Measurements from ENCODE around the gene MRPS21. TPM values are rescaled to one million over a fixed set of nuclear protein-coding genes. Genes with fewer than 3 reads are reported as not detected.

Gene MRPS21
- 28.0 and 29.0 TPM in 2 replicates for total RNA-seq

DNA sequence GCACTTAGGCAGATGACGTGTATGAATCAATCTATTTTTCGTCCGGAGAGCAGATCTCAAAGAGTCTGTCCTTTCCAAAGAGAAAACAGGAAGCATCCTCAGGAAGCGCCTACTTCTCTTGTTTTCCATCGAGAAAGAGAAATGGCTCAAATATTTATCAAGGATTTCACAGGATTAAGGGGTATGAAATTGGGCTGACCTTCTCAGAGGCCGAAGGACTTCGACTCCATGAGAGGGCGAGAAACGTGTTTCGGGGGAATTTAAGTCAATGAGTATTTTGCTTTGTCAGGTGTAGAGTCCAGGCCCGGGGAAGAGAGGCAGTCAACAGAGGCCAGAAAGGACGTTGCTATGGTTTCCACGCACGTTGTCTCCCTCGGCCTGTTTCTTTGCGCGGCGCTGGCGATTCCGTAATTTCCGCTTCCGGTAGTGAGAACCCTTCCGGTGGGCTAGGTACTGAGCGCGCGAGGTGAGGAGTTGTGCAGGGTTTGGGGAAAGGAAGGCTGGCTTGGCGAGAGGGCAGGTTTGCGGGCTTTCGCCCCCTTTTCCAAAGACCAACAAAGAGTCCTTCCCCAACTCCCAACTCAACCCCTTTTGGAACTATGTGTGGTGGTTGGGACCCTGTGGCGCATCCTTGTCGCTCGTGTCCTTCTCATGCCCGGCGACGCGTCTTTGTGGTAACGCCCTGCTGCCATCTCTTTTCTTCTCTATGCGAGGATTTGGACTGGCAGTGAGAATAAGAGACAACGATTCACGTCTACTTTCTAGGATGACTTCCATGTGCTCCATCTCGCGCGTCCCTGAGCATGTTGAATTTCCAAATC, at the start of gene MRPS21:
Gene MRPS21 (plus strand): TSS at position 429 of the 821 bp plus-strand sequence. CDS start 506 bp downstream, outside the sequence.
- Histone ChIP-seq H3K27me3 (ENCODE audit: insufficient read depth, low read length) (no peaks in the 10 kb centered on the region), H3K4me1 (ENCODE audit: insufficient read depth, low read length) (peaks cover 12% of the 10 kb centered on the region), H3K79me2 (ENCODE audit: insufficient read depth, low read length) (peaks cover 38% of the 10 kb centered on the region), H2AFZ (ENCODE audit: low read length) (peak within 1 kb of the TSS; percentile 97), H3K4me3 (ENCODE audit: insufficient read depth, low read length) (peak within 1 kb of the TSS; percentile 93), H3K4me2 (ENCODE audit: insufficient read depth, low read length) (peak within 1 kb of the TSS; percentile 85), H3K9me3 (ENCODE audit: low read depth, low read length) (no peaks in the 10 kb centered on the region), H4K20me1 (ENCODE audit: insufficient read depth, low read length) (no peaks in the 10 kb centered on the region), H3K27ac (ENCODE audit: low read depth, low read length) (peak within 1 kb of the TSS; percentile 97), H3K36me3 (ENCODE audit: insufficient read depth, low read length) (peaks cover 28% of the 10 kb centered on the region)
- DNase-seq (ENCODE audit: insufficient read length, low spot score, missing footprints): peak; percentile 88
- TF ChIP-seq, protein P1, sequence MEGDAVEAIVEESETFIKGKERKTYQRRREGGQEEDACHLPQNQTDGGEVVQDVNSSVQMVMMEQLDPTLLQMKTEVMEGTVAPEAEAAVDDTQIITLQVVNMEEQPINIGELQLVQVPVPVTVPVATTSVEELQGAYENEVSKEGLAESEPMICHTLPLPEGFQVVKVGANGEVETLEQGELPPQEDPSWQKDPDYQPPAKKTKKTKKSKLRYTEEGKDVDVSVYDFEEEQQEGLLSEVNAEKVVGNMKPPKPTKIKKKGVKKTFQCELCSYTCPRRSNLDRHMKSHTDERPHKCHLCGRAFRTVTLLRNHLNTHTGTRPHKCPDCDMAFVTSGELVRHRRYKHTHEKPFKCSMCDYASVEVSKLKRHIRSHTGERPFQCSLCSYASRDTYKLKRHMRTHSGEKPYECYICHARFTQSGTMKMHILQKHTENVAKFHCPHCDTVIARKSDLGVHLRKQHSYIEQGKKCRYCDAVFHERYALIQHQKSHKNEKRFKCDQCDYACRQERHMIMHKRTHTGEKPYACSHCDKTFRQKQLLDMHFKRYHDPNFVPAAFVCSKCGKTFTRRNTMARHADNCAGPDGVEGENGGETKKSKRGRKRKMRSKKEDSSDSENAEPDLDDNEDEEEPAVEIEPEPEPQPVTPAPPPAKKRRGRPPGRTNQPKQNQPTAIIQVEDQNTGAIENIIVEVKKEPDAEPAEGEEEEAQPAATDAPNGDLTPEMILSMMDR (IDR thresholded peaks at IDR 0.05; ENCODE audit: extremely low read depth, low read depth, low read length): no peak

DNA sequence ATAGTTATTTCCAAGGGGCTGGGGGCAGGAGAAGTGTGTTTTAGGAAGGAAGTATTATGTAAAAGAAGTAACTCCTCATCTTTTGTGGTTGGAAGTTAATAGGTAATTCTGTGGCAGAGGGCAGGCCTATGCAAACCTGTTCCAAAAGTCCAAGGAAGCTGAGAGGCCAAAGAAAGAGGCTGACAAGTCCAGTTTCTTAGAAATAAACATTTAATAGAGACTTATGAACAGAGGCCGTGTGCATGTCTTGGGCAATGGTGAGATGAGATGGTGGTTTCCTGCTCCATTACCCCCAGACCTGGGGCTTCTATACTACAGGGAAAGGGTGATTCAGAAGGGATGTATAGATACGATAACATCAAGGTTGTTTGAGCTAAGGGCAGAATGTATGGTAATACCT, 43.7 kb upstream of the MRPS21 start:
- H3K27me3 ChIP-seq (ENCODE audit: insufficient read depth, low read length): no peaks in the 10 kb centered on the region
- TF ChIP-seq, protein P1 (IDR thresholded peaks at IDR 0.05; ENCODE audit: extremely low read depth, low read depth, low read length): no peak

DNA sequence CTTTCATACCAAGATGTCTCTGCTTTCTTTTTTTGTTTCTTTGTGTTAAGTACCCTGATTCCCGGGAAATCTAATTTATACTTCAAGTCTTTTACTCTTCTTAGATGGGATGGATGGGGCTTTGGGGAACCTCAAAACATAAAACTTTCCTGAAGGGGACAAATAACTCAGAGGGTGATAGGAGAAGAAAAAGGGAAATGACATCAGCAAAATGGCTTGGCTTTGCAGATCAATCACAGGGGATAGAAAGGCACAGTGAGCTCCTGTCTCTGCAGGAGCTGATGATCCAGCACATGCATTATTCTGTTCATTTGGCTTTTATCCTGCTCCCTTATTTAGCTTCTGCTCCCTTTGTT, 37.5 kb upstream of the MRPS21 start:
- TF ChIP-seq, protein P1 (IDR thresholded peaks at IDR 0.05; ENCODE audit: extremely low read depth, low read depth, low read length): no peak

More for the DNA sequence above, 43.7 kb upstream of the MRPS21 start:
- no peaks in the 10 kb centered on the region for H3K36me3 ChIP-seq (ENCODE audit: insufficient read depth, low read length)
- no peak overlapping the region for H3K4me3 ChIP-seq (ENCODE audit: insufficient read depth, low read length)
- H3K27ac ChIP-seq (ENCODE audit: low read depth, low read length): no peak overlapping the region
- DNase-seq (ENCODE audit: insufficient read length, low spot score, missing footprints): peak; percentile 14
- no peak overlapping the region for H2AFZ ChIP-seq (ENCODE audit: low read length)
- H3K79me2 ChIP-seq (ENCODE audit: insufficient read depth, low read length): no peaks in the 10 kb centered on the region
- no peaks in the 10 kb centered on the region for H3K9me3 ChIP-seq (ENCODE audit: low read depth, low read length)
- H3K4me1 ChIP-seq (ENCODE audit: insufficient read depth, low read length): no peaks in the 10 kb centered on the region
- no peaks in the 10 kb centered on the region for H4K20me1 ChIP-seq (ENCODE audit: insufficient read depth, low read length)
- H3K4me2 ChIP-seq (ENCODE audit: insufficient read depth, low read length): no peak overlapping the region

DNA sequence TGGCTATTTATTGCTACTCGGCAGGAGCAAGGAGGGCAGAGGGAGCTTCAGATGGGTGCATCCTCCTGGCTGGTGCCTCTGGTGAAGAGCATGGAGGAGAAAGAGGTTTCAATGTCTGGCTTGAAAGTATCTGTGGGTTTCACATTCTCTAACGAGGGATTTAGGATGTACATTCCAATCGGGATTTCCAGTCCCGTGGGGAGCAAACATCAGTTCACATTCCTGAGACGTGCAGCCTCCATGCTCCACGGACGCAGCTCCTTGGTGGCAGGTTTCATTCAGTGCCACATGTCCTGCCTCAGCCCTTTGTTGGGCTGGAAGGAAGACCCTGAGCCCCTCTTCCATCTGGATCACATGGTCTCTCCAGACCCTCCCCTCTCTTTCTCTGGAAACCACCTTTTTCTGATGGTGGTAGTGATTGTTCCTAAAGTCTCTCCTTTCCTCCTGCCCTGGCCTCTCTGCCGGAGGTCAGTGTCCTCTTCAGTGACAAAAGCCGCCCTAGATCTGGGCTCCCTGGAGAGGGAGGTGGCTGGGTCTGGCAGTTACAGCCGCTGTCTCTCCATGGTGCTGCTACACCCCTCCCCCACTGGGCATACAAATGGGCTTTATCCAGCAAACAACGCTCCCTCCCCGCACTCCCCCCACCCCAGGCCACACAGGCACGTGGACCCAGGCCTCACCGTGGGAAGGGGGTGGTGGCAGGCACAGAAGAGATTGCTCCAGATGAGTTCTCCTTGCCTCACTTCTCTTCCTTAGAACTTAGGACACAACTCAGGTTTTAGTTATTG, 36.9 kb upstream of the MRPS21 start:
- Histone ChIP-seq H3K4me3 (ENCODE audit: insufficient read depth, low read length) (peak overlapping the region; percentile 40), H3K79me2 (ENCODE audit: insufficient read depth, low read length) (no peaks in the 10 kb centered on the region), H3K27me3 (ENCODE audit: insufficient read depth, low read length) (peaks cover 30% of the 10 kb centered on the region), H3K4me2 (ENCODE audit: insufficient read depth, low read length) (peak overlapping the region; percentile 79), H4K20me1 (ENCODE audit: insufficient read depth, low read length) (no peaks in the 10 kb centered on the region), H3K27ac (ENCODE audit: low read depth, low read length) (no peak overlapping the region), H3K36me3 (ENCODE audit: insufficient read depth, low read length) (no peaks in the 10 kb centered on the region), H2AFZ (ENCODE audit: low read length) (peak overlapping the region; percentile 77), H3K4me1 (ENCODE audit: insufficient read depth, low read length) (peaks cover 17% of the 10 kb centered on the region), H3K9me3 (ENCODE audit: low read depth, low read length) (no peaks in the 10 kb centered on the region)
- TF ChIP-seq, protein P1 (IDR thresholded peaks at IDR 0.05; ENCODE audit: extremely low read depth, low read depth, low read length): no peak
- peak; percentile 69 for DNase-seq (ENCODE audit: insufficient read length, low spot score, missing footprints)

More for the DNA sequence above, 37.5 kb upstream of the MRPS21 start:
- Histone ChIP-seq H3K27me3 (ENCODE audit: insufficient read depth, low read length) (peaks cover 30% of the 10 kb centered on the region), H4K20me1 (ENCODE audit: insufficient read depth, low read length) (no peaks in the 10 kb centered on the region), H3K4me2 (ENCODE audit: insufficient read depth, low read length) (peak overlapping the region; percentile 79), H3K36me3 (ENCODE audit: insufficient read depth, low read length) (no peaks in the 10 kb centered on the region), H3K9me3 (ENCODE audit: low read depth, low read length) (no peaks in the 10 kb centered on the region), H3K79me2 (ENCODE audit: insufficient read depth, low read length) (no peaks in the 10 kb centered on the region), H2AFZ (ENCODE audit: low read length) (peak overlapping the region; percentile 77), H3K4me3 (ENCODE audit: insufficient read depth, low read length) (peak overlapping the region; percentile 40), H3K27ac (ENCODE audit: low read depth, low read length) (no peak overlapping the region), H3K4me1 (ENCODE audit: insufficient read depth, low read length) (peaks cover 17% of the 10 kb centered on the region)
- peak; percentile 61 for DNase-seq (ENCODE audit: insufficient read length, low spot score, missing footprints)

All from osteoblast (primary cell).